Stimulated activated naive B cell treated with anti-CD40 and anti-IgM and Interleukin-4, amounts not matched to agents 10 μg/mL and 1 μg/mL and 100 μg/mL, for 72 hours (primary cell): ENCODE measurements around the gene ARL4A.
"Not testable (repeated sequence)": the region's sequence is repeated elsewhere in the genome, so short reads cannot be mapped to it uniquely, and the experiment has no call there.

Experiments
- ATAC-seq, 2 donors: fragments of 150-1000 bp; cut with Tn5 transposase; replicated peaks; 2 replicates each; pipeline ENCODE4 v1.10.0; 2021; ENCODE audit warnings: moderate library complexity in 1 of 2
- DNase-seq: peaks from one replicate; pipeline ENCODE4 v3.0.0; 2021
- H3K27ac Mint-ChIP-seq: one replicate; pipeline ENCODE4 v1.8.0; 2022; ENCODE audit warnings: mild to moderate bottlenecking, mixed read lengths
- H3K27me3 Mint-ChIP-seq, 2 donors: one replicate each; pipeline ENCODE4 v1.8.0; 2022; ENCODE audit warnings: mixed read lengths in 2 of 2
- H3K36me3 Mint-ChIP-seq, 2 donors: one replicate each; pipeline ENCODE4 v1.8.0; 2022; ENCODE audit warnings: mixed read lengths in 2 of 2, mild to moderate bottlenecking in 1 of 2
- H3K4me1 Mint-ChIP-seq, 2 donors: one replicate each; pipeline ENCODE4 v1.8.0; 2022; ENCODE audit warnings: mixed read lengths in 2 of 2, mild to moderate bottlenecking in 1 of 2
- H3K4me3 Mint-ChIP-seq, 2 donors: one replicate each; pipeline ENCODE4 v1.8.0; 2022; ENCODE audit warnings: mild to moderate bottlenecking in 2 of 2, mixed read lengths in 2 of 2, moderate library complexity in 1 of 2
- H3K9me3 Mint-ChIP-seq, 2 donors: one replicate each; pipeline ENCODE4 v1.8.0; 2022; ENCODE audit warnings: mixed read lengths in 2 of 2, mild to moderate bottlenecking in 1 of 2

Gene ARL4A

GRCh38 chr7:12649348-12649747, 38.1 kb upstream of the ARL4A start:
- no peak for DNase-seq
- Mint-ChIP-seq H3K27ac (no peak overlapping the region), H3K4me1 (no peaks in the 10 kb centered on the region), H3K27me3 (no peaks in the 10 kb centered on the region), H3K36me3 (no peaks in the 10 kb centered on the region), H3K4me3 (no peak overlapping the region), H3K9me3 (no peaks in the 10 kb centered on the region)
- ATAC-seq = no peak

GRCh38 chr7:12650080-12650479, 37.4 kb upstream of the ARL4A start:
- H3K9me3 Mint-ChIP-seq = no peaks in the 10 kb centered on the region
- H3K27ac Mint-ChIP-seq = no peak overlapping the region
- DNase-seq (no peak), ATAC-seq (no peak)
- no peaks in the 10 kb centered on the region for H3K27me3 Mint-ChIP-seq
- no peaks in the 10 kb centered on the region for H3K4me1 Mint-ChIP-seq
- no peak overlapping the region for H3K4me3 Mint-ChIP-seq
- no peaks in the 10 kb centered on the region for H3K36me3 Mint-ChIP-seq

GRCh38 chr7:12653110-12653509, 34.3 kb upstream of the ARL4A start:
- no peak overlapping the region for H3K4me3 Mint-ChIP-seq
- H3K27ac Mint-ChIP-seq = no peak overlapping the region
- H3K9me3 Mint-ChIP-seq = no peaks in the 10 kb centered on the region
- no peaks in the 10 kb centered on the region for H3K36me3 Mint-ChIP-seq
- no peaks in the 10 kb centered on the region for H3K4me1 Mint-ChIP-seq
- no peak for DNase-seq
- no peak for ATAC-seq
- no peaks in the 10 kb centered on the region for H3K27me3 Mint-ChIP-seq

GRCh38 chr7:12653518-12653917, 33.9 kb upstream of the ARL4A start:
- no peak overlapping the region for H3K4me3 Mint-ChIP-seq
- H3K4me1 Mint-ChIP-seq = no peaks in the 10 kb centered on the region
- no peak for ATAC-seq
- no peaks in the 10 kb centered on the region for H3K27me3 Mint-ChIP-seq
- no peak overlapping the region for H3K27ac Mint-ChIP-seq
- no peaks in the 10 kb centered on the region for H3K9me3 Mint-ChIP-seq
- no peak for DNase-seq
- no peaks in the 10 kb centered on the region for H3K36me3 Mint-ChIP-seq

GRCh38 chr7:12655161-12655560, 32.3 kb upstream of the ARL4A start:
- Mint-ChIP-seq H3K36me3 (no peaks in the 10 kb centered on the region), H3K9me3 (peaks cover 0 to 2% of the 10 kb centered on the region in 2 donors), H3K27me3 (no peaks in the 10 kb centered on the region), H3K4me3 (no peak overlapping the region), H3K4me1 (no peaks in the 10 kb centered on the region), H3K27ac (no peak overlapping the region)
- DNase-seq = no peak
- no peak for ATAC-seq

- not testable (repeated sequence) for H3K4me1 Mint-ChIP-seq, H3K4me3 Mint-ChIP-seq, H3K9me3 Mint-ChIP-seq, H3K36me3 Mint-ChIP-seq, ATAC-seq, DNase-seq, H3K27me3 Mint-ChIP-seq, H3K27ac Mint-ChIP-seq
Measured at GRCh38 chr7:12660423-12660822, 27.0 kb upstream of the ARL4A start.

- H3K36me3 Mint-ChIP-seq, H3K27me3 Mint-ChIP-seq, H3K4me1 Mint-ChIP-seq, H3K4me3 Mint-ChIP-seq, H3K9me3 Mint-ChIP-seq, DNase-seq, H3K27ac Mint-ChIP-seq, ATAC-seq: not testable (repeated sequence)
Measured at GRCh38 chr7:12660986-12661385, 26.4 kb upstream of the ARL4A start.

- Mint-ChIP-seq H3K9me3 (peaks cover 0 to 3% of the 10 kb centered on the region in 2 donors), H3K4me1 (no peaks in the 10 kb centered on the region)
Measured at GRCh38 chr7:12661581-12661980, 25.9 kb upstream of the ARL4A start.

GRCh38 chr7:12670000-12670729, 17.3 kb upstream of the ARL4A start:
- H3K4me1 Mint-ChIP-seq = peaks cover 28 to 34% of the 10 kb centered on the region in 2 donors
- ATAC-seq = no peak
- no peak overlapping the region for H3K4me3 Mint-ChIP-seq
- DNase-seq = no peak
- H3K27me3 Mint-ChIP-seq = no peaks in the 10 kb centered on the region
- no peak overlapping the region for H3K27ac Mint-ChIP-seq
- peaks cover 0 to 4% of the 10 kb centered on the region in 2 donors for H3K36me3 Mint-ChIP-seq
- H3K9me3 Mint-ChIP-seq = peaks cover 0 to 4% of the 10 kb centered on the region in 2 donors

More at GRCh38 chr7:12661581-12661980, 25.9 kb upstream of the ARL4A start:
- H3K36me3 Mint-ChIP-seq = no peaks in the 10 kb centered on the region
- ATAC-seq (no peak), DNase-seq (no peak)
- no peak overlapping the region for H3K4me3 Mint-ChIP-seq
- no peaks in the 10 kb centered on the region for H3K27me3 Mint-ChIP-seq
- H3K27ac Mint-ChIP-seq = no peak overlapping the region

GRCh38 chr7:12670743-12671520, 16.5 kb upstream of the ARL4A start:
- H3K4me3 Mint-ChIP-seq = no peak overlapping the region
- DNase-seq (no peak), ATAC-seq (no peak)
- peaks cover 30 to 34% of the 10 kb centered on the region in 2 donors for H3K4me1 Mint-ChIP-seq
- H3K36me3 Mint-ChIP-seq = peaks cover 0 to 4% of the 10 kb centered on the region in 2 donors
- H3K27ac Mint-ChIP-seq = no peak overlapping the region
- H3K27me3 Mint-ChIP-seq = no peaks in the 10 kb centered on the region
- H3K9me3 Mint-ChIP-seq = peaks cover under 1 to 4% of the 10 kb centered on the region in 2 donors

GRCh38 chr7:12673436-12673835, 14.0 kb upstream of the ARL4A start:
- H3K27me3 Mint-ChIP-seq, DNase-seq, H3K9me3 Mint-ChIP-seq, H3K36me3 Mint-ChIP-seq, H3K27ac Mint-ChIP-seq, H3K4me3 Mint-ChIP-seq, ATAC-seq: not testable (repeated sequence)
- peaks cover 23 to 26% of the 10 kb centered on the region in 2 donors for H3K4me1 Mint-ChIP-seq

GRCh38 chr7:12674053-12674452, 13.4 kb upstream of the ARL4A start:
- Mint-ChIP-seq H3K9me3 (peaks cover 4 to 5% of the 10 kb centered on the region in 2 donors), H3K27me3 (no peaks in the 10 kb centered on the region)

GRCh38 chr7:12674861-12675260, 12.6 kb upstream of the ARL4A start:
- no peaks in the 10 kb centered on the region for H3K27me3 Mint-ChIP-seq
- H3K9me3 Mint-ChIP-seq = peaks cover 4 to 5% of the 10 kb centered on the region in 2 donors
- H3K27ac Mint-ChIP-seq = no peak overlapping the region
- no peak overlapping the region for H3K4me3 Mint-ChIP-seq
- ATAC-seq (peak; percentile 52 to 57), DNase-seq (no peak)
- peaks cover 18 to 21% of the 10 kb centered on the region in 2 donors for H3K4me1 Mint-ChIP-seq
- no peaks in the 10 kb centered on the region for H3K36me3 Mint-ChIP-seq

More at GRCh38 chr7:12674053-12674452, 13.4 kb upstream of the ARL4A start:
- ATAC-seq = no peak
- Mint-ChIP-seq H3K27ac (no peak overlapping the region), H3K36me3 (no peaks in the 10 kb centered on the region), H3K4me1 (peaks cover 22 to 23% of the 10 kb centered on the region in 2 donors), H3K4me3 (no peak overlapping the region)
- DNase-seq = no peak

GRCh38 chr7:12683678-12684585, 3.5 kb upstream of the ARL4A start:
- Mint-ChIP-seq H3K27ac (no peak overlapping the region), H3K4me1 (peaks cover 12 to 18% of the 10 kb centered on the region in 2 donors), H3K9me3 (peaks cover 3 to 4% of the 10 kb centered on the region in 2 donors), H3K36me3 (no peaks in the 10 kb centered on the region), H3K27me3 (no peaks in the 10 kb centered on the region), H3K4me3 (no peak overlapping the region)
- no peak for DNase-seq
- no peak for ATAC-seq
